HG03457 (cell line): Measurements from ENCODE around the gene KRTAP3-3.
"Not testable (repeated sequence)": the region's sequence is repeated elsewhere in the genome, so short reads cannot be mapped to it uniquely, and the experiment has no call there.

Experiments
- ATAC-seq: cut with Tn5 transposase; IDR thresholded peaks from one replicate; pipeline ENCODE4 v1.9.1; 2021; ENCODE audit warnings: moderate number of reproducible peaks; ENCODE audit not compliant: unreplicated experiment

The KRTAP3-3 gene

GRCh38 chr17:40993839-40994238 lies at the start of gene KRTAP3-3:
Gene KRTAP3-3 (minus strand): TSS chr17:40994164. CDS start chr17:40994097, 67 bp downstream.
- no peak for ATAC-seq

- ATAC-seq, result no peak
Measured at GRCh38 chr17:41042953-41043352, 49.0 kb upstream of the KRTAP3-3 start.

GRCh38 chr17:41040783-41041571 lies 47.0 kb upstream of the KRTAP3-3 start, which contains the start of gene KRTAP1-1:
Gene KRTAP1-1 (minus strand): TSS chr17:41041450. CDS start chr17:41041397, 53 bp downstream.
- ATAC-seq, result not testable (repeated sequence)

GRCh38 chr17:41037853-41038350 lies 43.9 kb upstream of the KRTAP3-3 start:
- no peak for ATAC-seq

GRCh38 chr17:41034346-41034935 lies 40.5 kb upstream of the KRTAP3-3 start, which contains the start of gene KRTAP1-3:
Gene KRTAP1-3 (minus strand): TSS chr17:41034874. CDS start chr17:41034821, 53 bp downstream.
- not testable (repeated sequence) for ATAC-seq

- ATAC-seq, result no peak
Measured at GRCh38 chr17:41029633-41030245, 35.8 kb upstream of the KRTAP3-3 start, which contains the start of gene KRTAP1-4. Gene KRTAP1-4 (minus strand): TSS chr17:41030195. CDS start chr17:41030078, 117 bp downstream.

GRCh38 chr17:41026715-41027471 lies 32.9 kb upstream of the KRTAP3-3 start, which contains the start of gene KRTAP1-5:
Gene KRTAP1-5 (minus strand): TSS chr17:41027208. CDS start chr17:41027155, 53 bp downstream.
- ATAC-seq, result no peak

- ATAC-seq, result no peak
Measured at GRCh38 chr17:41024697-41025096, 30.7 kb upstream of the KRTAP3-3 start.

GRCh38 chr17:41020336-41020735 lies 26.4 kb upstream of the KRTAP3-3 start:
- no peak for ATAC-seq

- ATAC-seq, result no peak
Measured at GRCh38 chr17:41019415-41019814, 25.5 kb upstream of the KRTAP3-3 start.

GRCh38 chr17:41018541-41018940 lies 24.6 kb upstream of the KRTAP3-3 start:
- ATAC-seq, result no peak

- ATAC-seq, result no peak
Measured at GRCh38 chr17:41016578-41017215, 22.7 kb upstream of the KRTAP3-3 start.

GRCh38 chr17:41015454-41015853 lies 21.5 kb upstream of the KRTAP3-3 start:
- ATAC-seq, result no peak

GRCh38 chr17:41013606-41014005 lies 19.6 kb upstream of the KRTAP3-3 start:
- no peak for ATAC-seq

GRCh38 chr17:41013181-41013580 lies 19.2 kb upstream of the KRTAP3-3 start:
- no peak for ATAC-seq

GRCh38 chr17:41012326-41013120 lies 18.6 kb upstream of the KRTAP3-3 start:
- no peak for ATAC-seq

- ATAC-seq, result no peak
Measured at GRCh38 chr17:41010441-41010840, 16.5 kb upstream of the KRTAP3-3 start.

GRCh38 chr17:41009936-41010335 lies 16.0 kb upstream of the KRTAP3-3 start:
- no peak for ATAC-seq

GRCh38 chr17:41009301-41009760 lies 15.4 kb upstream of the KRTAP3-3 start:
- no peak for ATAC-seq
